Mesothelial cell of epicardium (in vitro differentiated cells): Measurements from ENCODE around the gene PAX5. TPM values are rescaled to one million over a fixed set of nuclear protein-coding genes. Genes with fewer than 3 reads are reported as not detected.
"Not testable (repeated sequence)": the region's sequence is repeated elsewhere in the genome, so short reads cannot be mapped to it uniquely, and the experiment has no call there.

Experiments
- DNase-seq, 2 experiments: peaks; one replicate each; pipeline ENCODE4 v3.0.0; 2021; ENCODE audit warnings: low spot score in 2 of 2; ENCODE audit not compliant: unreplicated experiment in 2 of 2
- H3K27ac Mint-ChIP-seq: 2 replicates; pipeline ENCODE4 v1.8.0; 2021; ENCODE audit warnings: mixed read lengths
- H3K27me3 Mint-ChIP-seq: 2 replicates; pipeline ENCODE4 v1.8.0; 2021; ENCODE audit warnings: low read depth, mixed read lengths
- H3K36me3 Mint-ChIP-seq: 2 replicates; pipeline ENCODE4 v1.8.0; 2021; ENCODE audit warnings: mixed read lengths
- H3K4me1 Mint-ChIP-seq: 2 replicates; pipeline ENCODE4 v1.8.0; 2021; ENCODE audit warnings: mixed read lengths
- H3K4me3 Mint-ChIP-seq: 2 replicates; pipeline ENCODE4 v1.8.0; 2021; ENCODE audit warnings: mild to moderate bottlenecking, moderate library complexity, mixed read lengths
- H3K9me3 Mint-ChIP-seq: 2 replicates; pipeline ENCODE4 v1.8.0; 2021; ENCODE audit warnings: mixed read lengths
- total RNA-seq: library from RNA; stranded (reverse); gene quantifications from 3 replicates; pipeline ENCODE4 v1.2.1, GENCODE V29; 2021
- TF ChIP-seq, protein P1 (sequence below): fragments of 200-600 bp; sonication (generic); IDR thresholded peaks from one replicate; pipeline ENCODE4 v1.5.0; 2021; ENCODE audit warnings: antibody characterized with exemption; ENCODE audit not compliant: unreplicated experiment

The PAX5 gene
- total RNA-seq, result not detected in 3 replicates

GRCh38 chr9:37033682-37034304 lies at the start of gene PAX5:
PAX5 (minus strand) TSS chr9:37034268; CDS start chr9:37034031, 237 bp downstream.
- TF ChIP-seq, protein P1, sequence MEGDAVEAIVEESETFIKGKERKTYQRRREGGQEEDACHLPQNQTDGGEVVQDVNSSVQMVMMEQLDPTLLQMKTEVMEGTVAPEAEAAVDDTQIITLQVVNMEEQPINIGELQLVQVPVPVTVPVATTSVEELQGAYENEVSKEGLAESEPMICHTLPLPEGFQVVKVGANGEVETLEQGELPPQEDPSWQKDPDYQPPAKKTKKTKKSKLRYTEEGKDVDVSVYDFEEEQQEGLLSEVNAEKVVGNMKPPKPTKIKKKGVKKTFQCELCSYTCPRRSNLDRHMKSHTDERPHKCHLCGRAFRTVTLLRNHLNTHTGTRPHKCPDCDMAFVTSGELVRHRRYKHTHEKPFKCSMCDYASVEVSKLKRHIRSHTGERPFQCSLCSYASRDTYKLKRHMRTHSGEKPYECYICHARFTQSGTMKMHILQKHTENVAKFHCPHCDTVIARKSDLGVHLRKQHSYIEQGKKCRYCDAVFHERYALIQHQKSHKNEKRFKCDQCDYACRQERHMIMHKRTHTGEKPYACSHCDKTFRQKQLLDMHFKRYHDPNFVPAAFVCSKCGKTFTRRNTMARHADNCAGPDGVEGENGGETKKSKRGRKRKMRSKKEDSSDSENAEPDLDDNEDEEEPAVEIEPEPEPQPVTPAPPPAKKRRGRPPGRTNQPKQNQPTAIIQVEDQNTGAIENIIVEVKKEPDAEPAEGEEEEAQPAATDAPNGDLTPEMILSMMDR, result no peak
- H3K9me3 Mint-ChIP-seq, result no peaks in the 10 kb centered on the region
- no peaks in the 10 kb centered on the region for H3K36me3 Mint-ChIP-seq
- H3K27me3 Mint-ChIP-seq, result peaks cover 100% of the 10 kb centered on the region
- no peak within 1 kb of the TSS for H3K4me3 Mint-ChIP-seq
- H3K4me1 Mint-ChIP-seq, result peaks cover 19% of the 10 kb centered on the region
- DNase-seq, result no peak
- no peak within 1 kb of the TSS for H3K27ac Mint-ChIP-seq

DNA sequence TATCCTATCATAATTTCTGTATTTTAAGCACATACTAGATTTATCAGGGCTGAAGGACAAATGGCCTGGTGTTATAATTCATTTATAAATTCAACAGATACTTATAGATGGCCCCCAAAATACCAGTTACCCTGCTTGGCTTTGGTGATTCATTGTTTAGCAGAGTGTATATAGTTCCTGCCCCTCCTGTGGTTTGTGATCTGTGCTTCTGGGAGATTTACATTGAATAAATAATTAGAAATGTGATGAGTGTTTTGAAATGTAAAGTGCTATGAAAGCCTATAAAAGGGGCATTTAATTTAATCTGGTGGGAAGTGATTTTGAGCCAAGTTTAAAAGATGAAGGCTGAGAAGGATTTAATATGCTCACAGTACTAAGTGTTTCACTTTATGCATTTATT lies 49.6 kb upstream of the PAX5 start:
- DNase-seq, result no peak
- Mint-ChIP-seq H3K36me3 (peaks cover 16% of the 10 kb centered on the region), H3K9me3 (no peaks in the 10 kb centered on the region), H3K27me3 (no peaks in the 10 kb centered on the region), H3K4me1 (peaks cover 13% of the 10 kb centered on the region), H3K4me3 (no peak overlapping the region), H3K27ac (no peak overlapping the region)
- TF ChIP-seq, protein P1, result no peak

GRCh38 chr9:37082214-37082765 lies 48.2 kb upstream of the PAX5 start:
- no peak overlapping the region for H3K4me3 Mint-ChIP-seq
- H3K36me3 Mint-ChIP-seq, result peaks cover 11% of the 10 kb centered on the region
- no peak overlapping the region for H3K27ac Mint-ChIP-seq
- no peaks in the 10 kb centered on the region for H3K27me3 Mint-ChIP-seq
- H3K4me1 Mint-ChIP-seq, result peaks cover 13% of the 10 kb centered on the region
- no peaks in the 10 kb centered on the region for H3K9me3 Mint-ChIP-seq
- DNase-seq, result no peak
- TF ChIP-seq, protein P1, result no peak

- DNase-seq, H3K36me3 Mint-ChIP-seq, H3K27ac Mint-ChIP-seq, H3K4me3 Mint-ChIP-seq, H3K27me3 Mint-ChIP-seq, H3K9me3 Mint-ChIP-seq: not testable (repeated sequence)
- peaks cover 13% of the 10 kb centered on the region for H3K4me1 Mint-ChIP-seq
These were observed 47.4 kb upstream of the PAX5 start for GRCh38 chr9:37081507-37081906.

DNA sequence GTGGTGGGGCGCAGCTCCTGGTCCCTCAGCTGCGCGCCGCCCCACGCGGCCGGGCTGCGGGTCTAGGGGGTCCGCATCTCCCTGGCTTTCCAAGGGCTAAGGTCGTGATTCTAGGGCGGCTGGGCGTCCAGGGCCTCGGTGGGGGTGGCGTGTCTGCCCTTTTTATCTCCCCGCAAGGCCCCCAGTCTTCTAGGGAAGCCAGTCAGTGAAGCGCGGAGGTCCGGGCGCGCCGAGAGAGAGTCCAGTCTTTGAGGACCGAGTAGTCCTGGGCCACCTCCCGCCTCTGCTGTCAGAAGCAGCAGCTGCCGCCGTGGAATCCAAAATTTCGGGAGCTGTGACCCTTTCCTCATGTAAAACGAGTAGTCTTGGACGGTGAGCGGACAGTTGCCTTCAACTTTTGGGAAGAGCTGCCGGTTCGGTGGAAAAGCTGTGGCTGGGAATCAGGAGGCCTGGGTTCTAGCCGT lies 46.1 kb upstream of the PAX5 start:
- H3K36me3 Mint-ChIP-seq, H3K9me3 Mint-ChIP-seq, DNase-seq: not testable (repeated sequence)
- Mint-ChIP-seq H3K27ac (peak overlapping the region; percentile 97), H3K4me3 (peak overlapping the region; percentile 86), H3K27me3 (peaks cover 14% of the 10 kb centered on the region), H3K4me1 (peaks cover 13% of the 10 kb centered on the region)

DNA sequence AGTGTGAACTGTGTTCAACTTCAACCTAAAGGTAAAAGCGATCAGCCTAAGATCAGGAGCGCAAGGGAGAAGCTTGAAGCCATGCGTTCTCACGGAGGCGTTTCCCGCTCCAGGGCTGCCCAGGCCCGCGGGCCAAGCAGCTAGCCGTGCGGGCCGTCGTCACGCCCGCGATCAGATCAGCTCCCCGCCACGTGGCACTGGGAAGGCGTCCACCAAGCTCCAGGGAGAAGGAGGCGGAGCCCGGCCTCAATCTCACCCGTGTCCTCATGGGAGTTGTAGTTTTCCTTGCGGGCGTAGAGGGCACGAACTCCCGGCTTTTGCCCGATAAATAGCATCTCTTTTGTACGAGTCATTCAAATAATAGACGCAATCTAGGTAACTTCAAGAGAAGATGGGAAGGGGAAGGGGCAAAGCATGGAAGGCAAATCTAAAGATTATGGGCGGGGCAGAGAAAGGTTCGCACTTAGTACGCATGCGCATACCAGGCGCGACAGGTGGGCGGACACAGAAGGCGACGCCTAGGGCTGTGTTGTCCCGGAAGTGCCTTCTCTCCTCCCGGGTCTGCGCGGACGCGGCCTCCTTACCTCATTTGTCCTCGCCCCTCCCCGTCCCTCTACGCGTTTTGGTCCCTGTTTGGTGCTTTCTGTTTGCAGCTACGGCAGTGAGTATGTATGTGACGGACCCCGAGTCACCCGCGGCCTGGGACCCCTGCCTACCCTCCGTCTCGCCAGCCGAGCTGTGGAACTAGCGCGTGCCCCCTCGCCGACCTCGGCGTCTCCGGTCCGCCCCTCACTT lies 45.5 kb upstream of the PAX5 start:
- peaks cover 13% of the 10 kb centered on the region for H3K4me1 Mint-ChIP-seq
- H3K4me3 Mint-ChIP-seq, result peak overlapping the region; percentile 86
- no peaks in the 10 kb centered on the region for H3K9me3 Mint-ChIP-seq
- H3K27me3 Mint-ChIP-seq, result peaks cover 19% of the 10 kb centered on the region
- TF ChIP-seq, protein P1, result no peak
- peaks cover 2% of the 10 kb centered on the region for H3K36me3 Mint-ChIP-seq
- H3K27ac Mint-ChIP-seq, result peak overlapping the region; percentile 97
- DNase-seq, result peak; percentile 82 to 91

DNA sequence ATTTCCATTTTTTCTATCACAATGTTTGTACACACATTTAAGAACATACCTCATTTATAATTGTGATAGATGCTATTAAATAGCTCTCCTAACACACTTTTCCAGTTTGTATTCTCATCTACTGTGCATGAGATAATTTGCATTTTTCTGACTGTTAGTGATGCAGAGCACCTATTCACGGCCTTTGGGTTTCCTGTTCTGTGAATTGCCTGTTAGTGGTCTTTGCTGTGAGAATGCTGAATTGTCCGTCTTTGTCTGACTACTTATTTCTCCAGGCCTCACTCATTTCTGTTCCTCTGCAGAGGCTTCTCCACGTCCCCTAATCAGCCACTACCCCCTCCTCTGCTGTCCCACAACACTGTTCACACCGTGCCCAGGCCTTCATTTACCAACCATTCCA lies 40.7 kb upstream of the PAX5 start:
- not testable (repeated sequence) for H3K27ac Mint-ChIP-seq, H3K4me3 Mint-ChIP-seq
- peaks cover 40% of the 10 kb centered on the region for H3K27me3 Mint-ChIP-seq

More for the DNA sequence above, 40.7 kb upstream of the PAX5 start:
- not testable (repeated sequence) for H3K9me3 Mint-ChIP-seq, DNase-seq, H3K36me3 Mint-ChIP-seq, H3K4me1 Mint-ChIP-seq
